ENCODE results near the gene SCN8A.
"Not testable (repeated sequence)": the region's sequence is repeated elsewhere in the genome, so short reads cannot be mapped to it uniquely, and the experiment has no call there.

SCN8A gene

DNA sequence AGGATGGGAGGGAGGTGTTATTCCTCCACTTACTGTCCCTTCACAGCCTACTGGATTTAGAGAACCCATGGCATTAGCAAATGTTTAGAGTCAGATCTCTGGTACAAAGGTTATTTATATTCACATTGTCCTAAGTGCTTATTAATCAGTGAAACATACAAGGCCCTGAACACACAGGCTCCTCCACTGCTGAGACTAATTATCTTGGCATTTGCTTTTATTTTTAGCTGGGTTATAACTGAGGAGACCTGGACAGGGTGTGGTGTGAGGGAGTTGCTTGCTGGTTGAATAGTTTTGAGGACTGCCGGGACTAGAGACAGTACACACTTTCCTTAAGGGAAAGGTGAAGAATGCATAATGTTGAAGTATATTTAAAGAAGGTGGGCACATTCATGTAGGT is 180.0 kb downstream of the SCN8A start:
- no peak for TF ChIP-seq ZNF274 (IDR thresholded peaks at IDR 0.05; ENCODE audit: low read depth, low read length)
- H3K4me3 ChIP-seq (ENCODE audit: low read length): no peak overlapping the region

DNA sequence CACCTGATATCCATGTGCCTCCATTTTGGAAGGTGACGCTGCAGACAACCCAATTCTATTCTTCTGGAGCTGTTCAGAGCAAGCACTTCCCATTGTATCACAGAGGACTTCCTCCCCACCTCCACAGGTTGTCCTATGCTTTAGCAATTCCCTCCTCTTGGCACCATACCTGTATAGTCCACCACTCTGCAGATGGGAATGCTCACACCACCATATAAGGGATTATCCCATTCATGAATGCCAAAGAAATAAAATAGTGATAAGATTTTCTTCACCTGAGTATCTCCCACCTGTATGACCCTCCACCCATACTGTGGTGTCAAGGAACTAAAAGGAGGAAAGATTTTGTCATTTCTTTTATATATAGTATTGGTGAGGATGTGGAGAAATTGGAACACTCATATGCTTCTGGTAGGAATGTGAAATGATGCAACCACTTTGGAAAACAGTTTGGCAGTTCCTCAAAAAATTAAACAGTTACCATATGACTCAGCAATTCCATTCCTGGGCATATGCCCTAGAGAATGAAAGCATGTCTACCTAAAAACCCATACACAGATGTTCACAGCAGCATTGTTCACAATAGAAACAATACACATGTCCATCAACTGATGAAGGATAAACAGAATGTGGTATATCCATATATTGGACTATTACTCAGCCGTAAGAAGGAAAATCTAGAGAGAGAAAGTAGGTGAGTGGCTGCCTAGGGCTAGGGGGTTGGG is 182.3 kb downstream of the SCN8A start:
- H3K4me3 ChIP-seq (ENCODE audit: low read length): no peak overlapping the region
- no peak for TF ChIP-seq ZNF274 (IDR thresholded peaks at IDR 0.05; ENCODE audit: low read depth, low read length)

DNA sequence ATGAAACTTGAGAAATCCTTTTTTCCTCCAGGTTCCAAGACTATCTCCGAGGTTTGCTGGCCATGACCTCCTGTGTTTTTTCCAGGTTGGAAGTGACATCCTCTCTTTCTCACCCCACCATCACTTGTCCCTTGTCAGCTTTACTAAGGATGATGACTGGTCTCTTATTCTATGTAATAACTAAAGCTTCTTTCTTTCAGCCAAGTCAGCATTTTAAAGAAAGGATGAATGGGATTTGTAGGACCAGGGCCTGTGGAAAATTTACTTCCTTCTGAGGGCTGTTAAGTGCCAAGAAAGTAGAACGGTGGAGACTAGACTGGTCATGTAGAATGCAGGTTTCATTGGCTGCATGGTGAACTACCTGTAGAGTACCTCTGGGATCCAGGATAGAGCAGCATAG is 183.9 kb downstream of the SCN8A start:
- no peak for TF ChIP-seq ZNF274 (IDR thresholded peaks at IDR 0.05; ENCODE audit: low read depth, low read length)
- no peak overlapping the region for H3K4me3 ChIP-seq (ENCODE audit: low read length)

DNA sequence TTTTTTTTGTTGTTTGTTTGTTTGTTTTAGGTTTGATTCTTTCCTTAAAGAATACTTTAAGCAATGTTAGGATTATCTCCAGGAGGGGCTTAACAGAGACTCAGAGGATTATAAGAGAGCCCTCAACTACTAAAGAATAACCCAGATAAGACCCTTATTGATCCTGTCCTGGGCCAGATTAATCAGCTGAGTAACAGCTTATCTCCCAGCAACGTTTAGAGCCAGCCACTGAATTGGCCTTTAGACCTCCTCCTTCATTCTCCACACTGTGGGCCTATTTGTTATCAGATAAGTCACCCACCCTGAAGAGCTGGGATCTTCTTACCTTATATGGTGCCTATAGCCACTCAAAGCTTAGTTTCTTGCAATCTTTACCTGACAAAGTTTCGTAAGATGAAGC is 186.4 kb downstream of the SCN8A start:
- no peak overlapping the region for H3K4me3 ChIP-seq (ENCODE audit: low read length)
- no peak for TF ChIP-seq ZNF274 (IDR thresholded peaks at IDR 0.05; ENCODE audit: low read depth, low read length)

DNA sequence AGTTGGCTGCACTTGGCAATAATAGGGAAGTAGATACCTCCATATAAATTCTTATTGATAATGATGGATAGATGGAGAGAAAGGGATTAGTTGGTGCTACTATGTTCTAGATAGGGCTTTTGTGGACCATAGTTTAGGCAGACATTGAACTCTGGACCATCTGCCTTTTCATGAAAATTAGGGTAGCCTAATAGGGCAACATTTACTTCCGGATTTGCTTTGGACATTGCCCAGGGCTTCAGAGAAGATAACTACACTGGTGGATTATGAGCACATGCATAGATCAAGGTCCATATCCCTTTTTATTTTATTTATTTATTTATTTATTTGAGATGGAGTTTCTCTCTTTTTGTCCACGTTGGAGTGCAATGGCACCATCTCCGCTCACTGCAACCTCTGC is 186.9 kb downstream of the SCN8A start:
- TF ChIP-seq ZNF274 (IDR thresholded peaks at IDR 0.05; ENCODE audit: low read depth, low read length): no peak

DNA sequence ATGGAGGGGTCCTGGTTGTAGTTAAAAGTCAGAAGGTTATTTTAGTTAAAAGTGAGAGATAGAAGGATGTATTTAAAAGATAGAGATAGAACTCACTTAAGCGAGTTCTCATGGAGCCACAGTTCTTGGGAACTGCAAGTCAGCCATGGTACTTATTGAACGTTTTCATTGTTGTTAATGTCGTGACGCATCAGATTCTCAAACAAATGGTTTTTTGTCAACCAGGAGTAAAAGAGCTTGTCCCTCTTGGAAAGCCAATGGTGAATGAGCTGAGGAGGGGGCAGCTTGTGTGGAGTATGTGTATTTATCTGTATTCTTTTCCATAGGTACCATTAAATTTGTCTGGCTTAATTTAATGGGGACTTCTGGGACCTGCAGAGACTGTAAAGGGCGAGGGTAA is 188.8 kb downstream of the SCN8A start:
- no peak for TF ChIP-seq ZNF274 (IDR thresholded peaks at IDR 0.05; ENCODE audit: low read depth, low read length)
- no peak overlapping the region for H3K4me3 ChIP-seq (ENCODE audit: low read length)

More for the DNA sequence above, 186.9 kb downstream of the SCN8A start:
- H3K4me3 ChIP-seq (ENCODE audit: low read length): no peak overlapping the region

DNA sequence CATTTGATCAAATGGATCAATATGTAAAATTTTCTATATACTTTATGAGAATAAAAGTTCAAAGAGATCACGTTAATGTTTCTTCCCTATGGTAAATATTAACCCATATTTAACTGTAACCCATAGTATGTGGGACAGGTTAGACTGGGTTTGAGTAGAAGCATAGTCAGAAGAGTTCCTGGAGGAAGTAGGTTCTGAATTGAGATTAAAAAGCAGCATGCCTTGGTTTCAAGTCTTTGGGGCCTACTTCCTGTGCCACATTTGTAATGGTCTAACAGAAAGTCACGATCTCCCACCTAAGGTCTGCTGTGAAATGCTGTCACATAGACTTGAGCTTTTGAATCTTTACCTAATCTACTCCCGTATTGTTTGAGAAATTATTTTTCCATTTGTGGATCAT is 193.7 kb downstream of the SCN8A start:
- no peak for TF ChIP-seq ZNF274 (IDR thresholded peaks at IDR 0.05; ENCODE audit: low read depth, low read length)
- no peak overlapping the region for H3K4me3 ChIP-seq (ENCODE audit: low read length)

DNA sequence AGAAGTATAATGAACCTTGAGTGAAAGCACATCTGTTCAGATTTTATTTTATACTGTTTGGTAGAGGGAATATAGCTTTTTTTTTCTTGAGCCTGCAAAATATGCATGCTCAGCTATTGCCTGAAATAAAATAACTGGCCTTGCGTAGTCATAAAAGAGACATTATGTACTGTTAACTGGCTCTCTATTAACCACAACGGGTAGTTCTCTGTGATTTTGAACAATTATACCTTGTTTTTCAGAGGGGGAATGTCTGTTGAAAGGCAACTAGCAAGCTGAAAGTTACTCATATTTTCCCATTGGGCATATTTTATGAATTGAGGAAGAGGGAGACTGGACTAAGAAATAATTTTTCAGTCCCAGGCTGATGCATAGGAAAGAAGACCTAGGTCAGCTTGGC is 194.9 kb downstream of the SCN8A start:
- TF ChIP-seq ZNF274 (IDR thresholded peaks at IDR 0.05; ENCODE audit: low read depth, low read length): no peak
- no peak overlapping the region for H3K4me3 ChIP-seq (ENCODE audit: low read length)

DNA sequence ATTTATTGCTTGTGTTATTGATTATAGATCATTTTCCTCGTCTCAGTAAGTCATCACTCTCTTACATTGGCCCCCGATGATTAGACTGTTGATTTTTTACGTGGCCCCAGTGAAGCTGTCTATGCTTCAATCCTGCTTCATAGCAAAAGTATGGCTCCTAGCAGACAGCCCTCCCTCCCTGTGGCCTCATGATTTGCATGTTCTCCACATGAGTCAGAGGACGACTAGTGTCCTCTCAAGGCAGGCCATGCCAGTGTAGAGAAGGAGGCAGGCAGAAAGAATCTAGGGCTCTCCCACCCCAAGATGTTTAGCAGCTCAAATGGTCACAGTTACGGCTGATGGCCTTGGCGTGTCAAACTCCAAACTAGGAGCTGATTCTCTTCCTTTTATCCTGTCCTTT is 197.8 kb downstream of the SCN8A start:
- H3K4me3 ChIP-seq (ENCODE audit: low read length): no peak overlapping the region
- no peak for TF ChIP-seq ZNF274 (IDR thresholded peaks at IDR 0.05; ENCODE audit: low read depth, low read length)

DNA sequence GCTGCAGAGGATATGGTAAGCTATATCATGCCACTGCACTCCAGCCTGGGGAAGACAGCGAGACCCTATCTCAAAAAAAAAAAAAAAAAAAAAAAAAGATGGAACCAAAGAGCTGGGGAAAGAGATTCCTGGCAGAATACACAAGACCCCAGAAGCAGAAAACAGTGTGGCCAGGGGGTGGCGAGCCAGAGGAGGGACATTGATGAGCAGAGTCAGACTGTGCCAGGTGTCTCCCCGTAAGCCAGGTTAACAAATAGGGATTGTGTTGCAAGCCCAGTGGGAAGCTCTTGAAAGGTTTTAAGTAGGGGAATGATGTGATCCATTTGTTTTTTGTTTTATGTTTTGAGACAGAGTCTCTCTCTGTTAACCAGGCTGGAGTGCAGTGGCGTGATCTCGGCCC is 201.4 kb downstream of the SCN8A start:
- TF ChIP-seq ZNF274 (IDR thresholded peaks at IDR 0.05; ENCODE audit: low read depth, low read length): no peak
- no peak overlapping the region for H3K4me3 ChIP-seq (ENCODE audit: low read length)

DNA sequence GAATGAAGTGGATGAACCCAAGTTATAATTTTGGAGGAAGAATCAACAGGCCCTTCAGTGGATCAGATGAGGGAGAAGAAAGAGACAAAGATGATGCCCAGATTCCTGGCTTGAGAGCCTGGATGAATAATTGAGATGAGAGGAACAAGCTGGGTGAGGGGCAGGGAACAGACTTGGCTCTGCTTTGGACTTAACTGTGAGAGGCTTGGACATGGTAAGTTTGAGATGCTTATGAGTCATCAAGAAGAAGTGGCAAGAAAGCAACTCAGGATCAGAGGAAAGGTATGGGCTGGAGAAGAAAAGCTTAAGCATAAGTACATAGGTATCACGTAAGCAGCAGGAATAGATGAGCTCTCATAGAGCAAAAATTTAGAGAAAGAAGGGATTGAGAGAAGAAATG is 202.2 kb downstream of the SCN8A start:
- no peak overlapping the region for H3K4me3 ChIP-seq (ENCODE audit: low read length)
- TF ChIP-seq ZNF274 (IDR thresholded peaks at IDR 0.05; ENCODE audit: low read depth, low read length): no peak

DNA sequence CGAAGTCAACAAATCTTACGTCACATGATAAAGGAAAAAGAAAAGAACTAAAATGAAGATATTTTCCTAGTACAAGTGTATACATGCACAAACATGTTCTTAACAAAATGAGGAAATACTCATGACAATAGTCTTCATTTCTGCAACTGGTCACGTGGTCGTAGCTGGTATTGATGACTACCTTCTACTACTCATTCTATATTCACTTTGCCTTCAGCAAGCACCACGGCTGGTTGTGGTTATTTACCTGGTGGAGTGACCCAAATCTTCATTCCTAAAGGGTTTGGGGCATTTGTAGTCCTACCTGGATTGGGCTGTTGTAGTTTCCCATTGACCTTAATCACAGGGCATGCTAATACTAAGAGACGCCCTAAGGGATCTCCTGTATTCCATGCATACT is 206.3 kb downstream of the SCN8A start:
- no peak for TF ChIP-seq ZNF274 (IDR thresholded peaks at IDR 0.05; ENCODE audit: low read depth, low read length)
- no peak overlapping the region for H3K4me3 ChIP-seq (ENCODE audit: low read length)

DNA sequence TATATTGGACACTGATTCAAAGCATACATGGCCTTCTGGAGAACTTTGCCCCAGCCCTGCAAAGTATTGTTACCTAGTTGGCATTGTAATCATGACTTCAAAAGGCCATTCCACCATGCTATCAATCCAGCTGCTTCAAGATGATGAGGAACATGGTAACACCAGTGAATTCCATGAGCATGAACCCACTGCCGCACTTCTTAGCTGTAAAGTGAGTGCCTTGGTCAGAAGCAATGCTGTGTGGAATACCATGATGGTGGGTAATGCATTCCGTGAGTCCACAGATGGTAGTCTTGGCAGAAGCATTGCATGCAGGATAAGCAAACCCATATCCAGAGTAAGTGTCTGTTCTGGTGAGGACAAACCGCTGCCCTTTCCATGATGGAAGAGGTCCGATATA is 207.0 kb downstream of the SCN8A start:
- H3K4me3 ChIP-seq (ENCODE audit: low read length): not testable (repeated sequence)

DNA sequence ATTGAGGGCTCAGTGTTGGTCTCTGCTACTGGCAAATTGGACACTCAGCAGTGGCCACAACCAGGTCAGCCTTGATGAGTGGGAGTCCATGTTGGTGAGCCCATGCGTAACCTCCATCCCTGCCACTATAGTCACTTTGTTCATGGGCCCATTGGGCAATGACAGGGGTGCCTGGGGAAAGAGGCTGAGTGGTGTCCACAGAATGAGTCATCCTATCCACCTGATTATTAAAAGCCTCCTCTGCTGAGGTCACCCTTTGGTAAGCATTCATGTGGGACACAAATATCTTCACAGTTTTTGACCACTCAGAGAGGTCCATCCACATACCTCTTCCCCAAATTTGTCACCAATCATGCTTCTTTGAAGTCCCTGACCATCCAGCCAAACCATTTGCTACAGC is 207.5 kb downstream of the SCN8A start:
- TF ChIP-seq ZNF274 (IDR thresholded peaks at IDR 0.05; ENCODE audit: low read depth, low read length): no peak
- no peak overlapping the region for H3K4me3 ChIP-seq (ENCODE audit: low read length)

DNA sequence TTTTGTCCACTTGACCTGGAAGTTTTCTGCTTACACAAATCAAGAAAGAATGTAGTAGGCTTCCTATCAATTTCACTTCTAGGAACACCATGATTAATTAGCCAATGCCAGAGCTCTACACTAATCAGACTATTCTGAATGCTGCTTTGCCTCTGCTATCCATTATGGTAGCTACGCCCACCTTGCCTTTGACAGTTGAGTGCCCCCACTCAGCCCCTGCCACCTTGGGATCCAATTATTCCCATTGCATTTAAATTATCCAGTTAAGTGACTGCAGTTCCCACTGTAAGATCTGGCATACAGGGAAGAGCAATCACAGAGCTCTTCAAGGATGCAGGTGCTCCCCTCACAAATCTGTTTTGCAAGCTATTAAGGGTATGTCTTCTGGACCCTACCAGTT is 210.0 kb downstream of the SCN8A start:
- H3K4me3 ChIP-seq (ENCODE audit: low read length): no peak overlapping the region
- TF ChIP-seq ZNF274 (IDR thresholded peaks at IDR 0.05; ENCODE audit: low read depth, low read length): no peak

DNA sequence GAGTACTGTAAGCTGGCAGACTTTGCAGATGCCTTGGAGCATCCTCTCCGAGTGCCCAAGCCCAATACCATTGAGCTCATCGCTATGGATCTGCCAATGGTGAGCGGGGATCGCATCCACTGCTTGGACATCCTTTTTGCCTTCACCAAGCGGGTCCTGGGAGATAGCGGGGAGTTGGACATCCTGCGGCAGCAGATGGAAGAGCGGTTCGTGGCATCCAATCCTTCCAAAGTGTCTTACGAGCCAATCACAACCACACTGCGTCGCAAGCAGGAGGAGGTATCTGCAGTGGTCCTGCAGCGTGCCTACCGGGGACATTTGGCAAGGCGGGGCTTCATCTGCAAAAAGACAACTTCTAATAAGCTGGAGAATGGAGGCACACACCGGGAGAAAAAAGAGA is 215.9 kb downstream of the SCN8A start:
- no peak overlapping the region for H3K4me3 ChIP-seq (ENCODE audit: low read length)
- no peak for TF ChIP-seq ZNF274 (IDR thresholded peaks at IDR 0.05; ENCODE audit: low read depth, low read length)
